HCT116 (cell line): ENCODE measurements around the gene TFF2. TPM values are rescaled to one million over a fixed set of nuclear protein-coding genes. Genes with fewer than 3 reads are reported as not detected.

Experiments used
- ATAC-seq: fragments of 200-7000 bp; cut with Tn5 transposase; 2 replicates; pipeline ENCODE4 v1.9.1; 2020; ENCODE audit warnings: mild to moderate bottlenecking, moderate library complexity
- BruUV-seq: library from RNA; stranded (reverse); fragments of 400-500 nt; replicated peaks from 2 replicates; lab custom pipeline; 2021; lab: Mats Ljungman, UMichigan
- CTCF ChIA-PET: fragments of 300-600 bp; sonication (Branson Sonifier 250); formaldehyde crosslinking; loops from one replicate; lab custom pipeline; 2021; ENCODE audit warnings: antibody characterized with exemption; lab: Charles Lee
- POLR2A ChIA-PET: fragments of 300-600, 350-600 bp; sonication (Branson Sonifier 250); formaldehyde crosslinking; loops from one replicate; lab custom pipeline; 2021; ENCODE audit warnings: antibody characterized with exemption; lab: Charles Lee
- RAD21 ChIA-PET, 2 experiments: fragments of 300-600 bp; sonication (Branson Sonifier 250); formaldehyde crosslinking; loops; one replicate each; lab custom pipeline; 2023; ENCODE audit warnings: low total read pairs in 2 of 2; ENCODE audit not compliant: uncharacterized antibody in 2 of 2, unreplicated experiment in 2 of 2, low non-redundant PET in 1 of 2; lab: Charles Lee
- DNase-seq: peaks from one replicate; pipeline ENCODE4 v3.0.0-alpha.2; 2010; ENCODE audit warnings: low read depth, low spot score
- H2AFZ ChIP-seq: fragments of 200-600 bp; shearing (Covaris generic), sonication (generic); 2 replicates; pipeline ENCODE4 v1.6.1; 2017; ENCODE audit warnings: low read depth, mixed run types, mixed read lengths, antibody characterized with exemption, low read length; ENCODE audit not compliant: poor library complexity, severe bottlenecking
- H3K27ac ChIP-seq: 2 replicates; pipeline ENCODE4 v1.5.1; 2012; ENCODE audit warnings: low read depth, low read length
- H3K27me3 ChIP-seq: fragments of 200-600 bp; sonication (generic); 2 replicates; pipeline ENCODE4 v1.6.1; 2016; ENCODE audit warnings: mixed run types, low read length, mixed read lengths; ENCODE audit not compliant: insufficient read depth
- H3K36me3 ChIP-seq, 2 experiments: fragments of 200-500 bp in 1 of 2; fragments of 200-600 bp in 1 of 2; sonication (Bioruptor generic) in 1 of 2; sonication (generic) in 1 of 2; 2 replicates each; pipeline versions ENCODE4 v1.5.1 to v1.6.1; 2014 to 2016; ENCODE audit warnings: low read length in 2 of 2, inconsistent platforms in 1 of 2, mixed read lengths in 1 of 2, mixed run types in 1 of 2; ENCODE audit not compliant: insufficient read depth in 2 of 2, control insufficient read depth in 1 of 2
- H3K4me1 ChIP-seq, 2 experiments: fragments of 200-600 bp in 1 of 2; sonication (generic) in 1 of 2; 2 replicates each; pipeline versions ENCODE4 v1.5.1 to v1.6.1; 2012 to 2017; ENCODE audit warnings: low read length in 2 of 2, inconsistent platforms in 1 of 2, mild to moderate bottlenecking in 1 of 2, mixed read lengths in 1 of 2, mixed run types in 1 of 2, moderate library complexity in 1 of 2; ENCODE audit not compliant: insufficient read depth in 2 of 2, control insufficient read depth in 1 of 2
- H3K4me2 ChIP-seq: fragments of 200-600 bp; sonication (generic); 2 replicates; pipeline ENCODE4 v1.6.1; 2017; ENCODE audit warnings: mixed run types, low read length, mixed read lengths
- H3K4me3 ChIP-seq, 2 experiments: fragments of 200-600 bp in 1 of 2; sonication (generic) in 1 of 2; replicated peaks in 1 of 2; 2 replicates each; pipeline ENCODE4 v1.5.1; 2011 to 2016; ENCODE audit warnings: low read length in 2 of 2, control low read depth in 1 of 2, low read depth in 1 of 2, mild to moderate bottlenecking in 1 of 2, mixed read lengths in 1 of 2, mixed run types in 1 of 2
- H3K79me2 ChIP-seq: fragments of 200-600 bp; sonication (generic); 2 replicates; pipeline ENCODE4 v1.6.1; 2017; ENCODE audit warnings: mild to moderate bottlenecking, mixed run types, low read length, moderate library complexity, mixed read lengths; ENCODE audit not compliant: insufficient read depth
- H3K9ac ChIP-seq: fragments of 200-600 bp; sonication (generic); 2 replicates; pipeline ENCODE4 v1.6.1; 2016; ENCODE audit warnings: low read length, mixed read lengths
- H3K9me2 ChIP-seq: fragments of 200-600 bp; sonication (generic), shearing (Covaris generic); 2 replicates; pipeline ENCODE4 v1.6.1; 2017; ENCODE audit warnings: mixed run types, mild to moderate bottlenecking, moderate library complexity; ENCODE audit not compliant: insufficient read depth
- H3K9me3 ChIP-seq, 2 experiments: fragments of 200-500 bp in 1 of 2; fragments of 200-600 bp in 1 of 2; sonication (Bioruptor generic) in 1 of 2; sonication (generic) in 1 of 2; 2 replicates each; pipeline ENCODE4 v1.6.1; 2014 to 2017; ENCODE audit warnings: low read length in 2 of 2, mixed read lengths in 2 of 2, inconsistent platforms in 1 of 2, low read depth in 1 of 2, mild to moderate bottlenecking in 1 of 2, mixed run types in 1 of 2, moderate library complexity in 1 of 2; ENCODE audit not compliant: control insufficient read depth in 1 of 2, insufficient read depth in 1 of 2
- H4K20me1 ChIP-seq: fragments of 200-600 bp; sonication (generic), shearing (Covaris generic); 2 replicates; pipeline ENCODE4 v1.6.1; 2017; ENCODE audit warnings: mixed run types, mild to moderate bottlenecking, moderate library complexity; ENCODE audit not compliant: insufficient read depth
- ATF3 ChIP-seq: IDR thresholded peaks from 2 replicates; pipeline ENCODE4 v1.6.1; 2012
- CBX3 ChIP-seq: IDR thresholded peaks from 2 replicates; pipeline ENCODE4 v1.6.1; 2012; ENCODE audit warnings: low read depth
- CTCF ChIP-seq, 3 experiments: fragments of 200-600 bp in 1 of 3; sonication (generic) in 1 of 3; IDR thresholded peaks in 2 of 3; conservative IDR thresholded peaks in 1 of 3; 2 replicates each; pipeline ENCODE4 v1.5.1; 2012 to 2017; ENCODE audit warnings: low read depth in 2 of 3, low read length in 2 of 3, antibody characterized with exemption in 1 of 3, borderline replicate concordance in 1 of 3, control low read depth in 1 of 3, mild to moderate bottlenecking in 1 of 3, mixed read lengths in 1 of 3, mixed run types in 1 of 3, moderate library complexity in 1 of 3; ENCODE audit not compliant: insufficient read depth in 1 of 3
- EGR1 ChIP-seq: IDR thresholded peaks from 2 replicates; pipeline ENCODE4 v1.6.1; 2012; ENCODE audit warnings: low read depth
- ELF1 ChIP-seq: IDR thresholded peaks from 2 replicates; pipeline ENCODE4 v1.6.1; 2012; ENCODE audit warnings: low read depth, borderline replicate concordance
- EZH2 ChIP-seq: fragments of 200-600 bp; sonication (generic); IDR thresholded peaks from 2 replicates; pipeline ENCODE4 v1.6.1; 2017; ENCODE audit warnings: antibody characterized with exemption, mixed run types
- FOSL1 ChIP-seq: IDR thresholded peaks from 2 replicates; pipeline ENCODE4 v1.6.1; 2012; ENCODE audit warnings: low read depth
- JUND ChIP-seq: IDR thresholded peaks from 2 replicates; pipeline ENCODE4 v1.6.1; 2012
- POLR2A ChIP-seq: IDR thresholded peaks from 2 replicates; pipeline ENCODE4 v1.7.0; 2011; ENCODE audit warnings: borderline replicate concordance; ENCODE audit not compliant: insufficient read depth, insufficient read length; ENCODE audit errors: extremely low read depth
- POLR2AphosphoS5 ChIP-seq: IDR thresholded peaks from 2 replicates; pipeline ENCODE4 v1.6.1; 2011; ENCODE audit warnings: mild to moderate bottlenecking, low read depth, low read length, moderate library complexity
- RAD21 ChIP-seq: IDR thresholded peaks from 2 replicates; pipeline ENCODE4 v1.6.1; 2012; ENCODE audit warnings: low read depth, mild to moderate bottlenecking
- SIN3A ChIP-seq: IDR thresholded peaks from 2 replicates; pipeline ENCODE4 v1.6.1; 2012; ENCODE audit warnings: low read depth
- SP1 ChIP-seq: IDR thresholded peaks from 2 replicates; pipeline ENCODE4 v1.6.1; 2012; ENCODE audit warnings: low read depth
- SRF ChIP-seq: IDR thresholded peaks from 2 replicates; pipeline ENCODE4 v1.6.1; 2012; ENCODE audit warnings: low read depth
- YY1 ChIP-seq: IDR thresholded peaks from 2 replicates; pipeline ENCODE4 v1.6.1; 2011; ENCODE audit warnings: low read length, low read depth, moderate library complexity, mild to moderate bottlenecking; ENCODE audit not compliant: insufficient replicate concordance; ENCODE audit errors: extremely low read depth
- ZBTB33 ChIP-seq: IDR thresholded peaks from 2 replicates; pipeline ENCODE4 v1.6.1; 2011; ENCODE audit warnings: mild to moderate bottlenecking, low read length, moderate library complexity; ENCODE audit not compliant: insufficient replicate concordance; ENCODE audit errors: extremely low read depth
- ZFX ChIP-seq: fragments of 450-650 bp; IDR thresholded peaks from 2 replicates; pipeline ENCODE4 v1.6.1; 2017
- intact Hi-C: fragments of 100-400 bp; cut with micrococcal nuclease; formaldehyde crosslinking; loops from 2 replicates; pipeline ENCODE4 v1.10.0; 2022
- total RNA-seq: library from RNA; stranded (reverse); gene quantifications from one replicate; pipeline ENCODE4 v1.2.1, GENCODE V29; 2021; ENCODE audit not compliant: unreplicated experiment

TFF2 gene
- total RNA-seq, 1 experiment from 2014 or later: not detected

- POLR2A ChIA-PET: no interaction called here
- no peak for ATAC-seq
Measured at GRCh38 chr21:42316891-42317290, 33.9 kb downstream of the TFF2 start.

More at GRCh38 chr21:42316891-42317290, 33.9 kb downstream of the TFF2 start:
- ChIA-PET RAD21 (no interaction called here), CTCF (no interaction called here)
- Histone ChIP-seq H3K36me3 (no peaks in the 10 kb centered on the region), H3K9me3 (no peaks in the 10 kb centered on the region), H2AFZ (no peak overlapping the region), H3K9ac (no peak overlapping the region), H4K20me1 (no peaks in the 10 kb centered on the region), H3K4me3 (no peak overlapping the region), H3K9me2 (no peaks in the 10 kb centered on the region), H3K4me1 (no peaks in the 10 kb centered on the region), H3K27ac (no peak overlapping the region), H3K4me2 (no peak overlapping the region), H3K27me3 (no peaks in the 10 kb centered on the region), H3K79me2 (no peaks in the 10 kb centered on the region)
- no peak for TF ChIP-seq CTCF (IDR thresholded peaks at IDR 0.05 in 2 of 3, conservative IDR thresholded peaks at IDR 0.05 in 1 of 3; ENCODE audit: borderline replicate concordance in 1 of 3, insufficient read depth in 1 of 3, low read depth in 2 of 3, low read length in 2 of 3)
- TF ChIP-seq FOSL1: no peak
- TF ChIP-seq POLR2AphosphoS5: no peak
- TF ChIP-seq RAD21: no peak
- no peak for TF ChIP-seq POLR2A
- TF ChIP-seq SP1: no peak
- TF ChIP-seq SRF: no peak
- TF ChIP-seq YY1: no peak
- TF ChIP-seq EGR1: no peak
- TF ChIP-seq CBX3: no peak
- no peak for TF ChIP-seq ZFX
- TF ChIP-seq ZBTB33: no peak
- TF ChIP-seq JUND: no peak
- TF ChIP-seq ATF3: no peak
- TF ChIP-seq EZH2: no peak
- no peak for TF ChIP-seq SIN3A
- TF ChIP-seq ELF1: no peak
- no peak for DNase-seq
- intact Hi-C loops: no loop called here
- BruUV-seq: no TSS peak
